Trophoblast cell (in vitro differentiated cells and primary cell): ENCODE measurements around the gene VN1R2.
"Not testable (repeated sequence)": the region's sequence is repeated elsewhere in the genome, so short reads cannot be mapped to it uniquely, and the experiment has no call there.

Experiments used
- DNase-seq, 2 donors: peaks; one replicate each; pipeline ENCODE4 v3.0.0-alpha.2; 2016
- H2AFZ ChIP-seq: 2 replicates; pipeline ENCODE4 v1.6.1; 2013; ENCODE audit warnings: low read length, moderate library complexity, mild to moderate bottlenecking; ENCODE audit not compliant: insufficient read depth, poor library complexity
- H2AK5ac ChIP-seq: 2 replicates; pipeline ENCODE4 v1.6.1; 2013; ENCODE audit warnings: mild to moderate bottlenecking, low read length
- H2BK120ac ChIP-seq: 2 replicates; pipeline ENCODE4 v1.6.1; 2013; ENCODE audit warnings: low read length, mild to moderate bottlenecking, moderate library complexity; ENCODE audit not compliant: insufficient read depth, poor library complexity
- H2BK12ac ChIP-seq: 2 replicates; pipeline ENCODE4 v1.6.1; 2013; ENCODE audit warnings: mild to moderate bottlenecking, low read length, moderate library complexity
- H2BK5ac ChIP-seq: 2 replicates; pipeline ENCODE4 v1.6.1; 2013; ENCODE audit warnings: low read length, low read depth, moderate library complexity, mild to moderate bottlenecking; ENCODE audit not compliant: poor library complexity
- H3K14ac ChIP-seq: 2 replicates; pipeline ENCODE4 v1.6.1; 2013; ENCODE audit warnings: mild to moderate bottlenecking, low read length
- H3K18ac ChIP-seq: 2 replicates; pipeline ENCODE4 v1.6.1; 2013; ENCODE audit warnings: mild to moderate bottlenecking, low read length
- H3K23ac ChIP-seq: 2 replicates; pipeline ENCODE4 v1.6.1; 2013; ENCODE audit warnings: low read length
- H3K27ac ChIP-seq: 2 replicates; pipeline ENCODE4 v1.5.1; 2013; ENCODE audit warnings: low read depth, mild to moderate bottlenecking, inconsistent platforms, low read length, moderate library complexity
- H3K27me3 ChIP-seq: 2 replicates; pipeline ENCODE4 v1.6.1; 2013; ENCODE audit warnings: inconsistent platforms, mild to moderate bottlenecking, low read length, moderate library complexity; ENCODE audit not compliant: insufficient read depth
- H3K36me3 ChIP-seq, 2 experiments: 1 replicate in 1 of 2; 2 replicates in 1 of 2; pipeline ENCODE4 v1.6.1; 2013; ENCODE audit warnings: low read length in 2 of 2, mild to moderate bottlenecking in 2 of 2, moderate library complexity in 1 of 2; ENCODE audit not compliant: insufficient read depth in 2 of 2, control insufficient read depth in 1 of 2
- H3K4ac ChIP-seq: 2 replicates; pipeline ENCODE4 v1.6.1; 2013; ENCODE audit warnings: low read depth, mild to moderate bottlenecking, low read length, moderate library complexity
- H3K4me1 ChIP-seq, 2 experiments: 1 replicate in 1 of 2; 2 replicates in 1 of 2; pipeline ENCODE4 v1.6.1; 2013; ENCODE audit warnings: low read length in 2 of 2, mild to moderate bottlenecking in 2 of 2, moderate library complexity in 1 of 2; ENCODE audit not compliant: insufficient read depth in 2 of 2, control insufficient read depth in 1 of 2
- H3K4me2 ChIP-seq: 2 replicates; pipeline ENCODE4 v1.6.1; 2013; ENCODE audit warnings: inconsistent platforms, mild to moderate bottlenecking, low read length, moderate library complexity
- H3K4me3 ChIP-seq: 2 replicates; pipeline ENCODE4 v1.5.1; 2013; ENCODE audit warnings: mild to moderate bottlenecking, low read depth, low read length, inconsistent platforms
- H3K79me1 ChIP-seq: one replicate; pipeline ENCODE4 v1.6.1; 2013; ENCODE audit warnings: low read length
- H3K79me2 ChIP-seq: 2 replicates; pipeline ENCODE4 v1.6.1; 2013; ENCODE audit warnings: low read length, mild to moderate bottlenecking; ENCODE audit not compliant: control insufficient read depth, insufficient read depth, poor library complexity
- H3K9ac ChIP-seq: 2 replicates; pipeline ENCODE4 v1.6.1; 2013; ENCODE audit warnings: mild to moderate bottlenecking, low read length
- H3K9me3 ChIP-seq: 2 replicates; pipeline ENCODE4 v1.6.1; 2013; ENCODE audit warnings: low read depth, mild to moderate bottlenecking, control low read depth, inconsistent platforms, low read length; ENCODE audit not compliant: insufficient read depth
- H4K12ac ChIP-seq: 2 replicates; pipeline ENCODE4 v1.6.1; 2013; ENCODE audit warnings: low read depth, mild to moderate bottlenecking, low read length, moderate library complexity
- H4K8ac ChIP-seq: 2 replicates; pipeline ENCODE4 v1.6.1; 2013; ENCODE audit warnings: low read depth, mild to moderate bottlenecking, low read length, moderate library complexity
- H4K91ac ChIP-seq: one replicate; pipeline ENCODE4 v1.6.1; 2013; ENCODE audit warnings: low read depth, mild to moderate bottlenecking, low read length, moderate library complexity
- WGBS: extraction: QIAGEN DNeasy Blood & Tissue Kit; methylation state at CpG from one replicate; pipeline ENCODE4 v1.1.7; 2013; ENCODE audit warnings: missing lambda C conversion rate; ENCODE audit not compliant: insufficient read length, insufficient coverage; ENCODE audit errors: extremely low coverage; 5-methylcytosine and 5-hydroxymethylcytosine counted together

VN1R2 gene

GRCh38 chr19:53281947-53282346 is 23.9 kb downstream of the VN1R2 start:
- not testable (repeated sequence) for H4K8ac ChIP-seq, H2AFZ ChIP-seq
- WGBS: no CpG with 5 or more reads among the region's 8 CpGs

GRCh38 chr19:53285087-53285486 is 27.0 kb downstream of the VN1R2 start:
- H3K4me1 ChIP-seq: no peaks in the 10 kb centered on the region
- H4K91ac ChIP-seq: no peak overlapping the region
- H2BK5ac ChIP-seq: no peak overlapping the region
- H3K79me2 ChIP-seq: no peaks in the 10 kb centered on the region
- no peak overlapping the region for H2AFZ ChIP-seq
- WGBS: no CpG with 5 or more reads among the region's 4 CpGs
- H3K27ac ChIP-seq: no peak overlapping the region
- H3K4ac ChIP-seq: no peak overlapping the region
- no peak overlapping the region for H3K23ac ChIP-seq
- H2BK12ac ChIP-seq: no peak overlapping the region
- DNase-seq: no peak
- H3K27me3 ChIP-seq: no peaks in the 10 kb centered on the region
- no peaks in the 10 kb centered on the region for H3K79me1 ChIP-seq
- H4K12ac ChIP-seq: no peak overlapping the region
- no peak overlapping the region for H3K9ac ChIP-seq
- no peak overlapping the region for H4K8ac ChIP-seq
- H2BK120ac ChIP-seq: no peak overlapping the region
- no peak overlapping the region for H3K4me2 ChIP-seq
- H3K9me3 ChIP-seq: peaks cover 4% of the 10 kb centered on the region
- H2AK5ac ChIP-seq: no peak overlapping the region
- no peak overlapping the region for H3K14ac ChIP-seq
- H3K18ac ChIP-seq: no peak overlapping the region
- H3K4me3 ChIP-seq: no peak overlapping the region
- H3K36me3 ChIP-seq: no peaks in the 10 kb centered on the region

More at GRCh38 chr19:53281947-53282346, 23.9 kb downstream of the VN1R2 start:
- H2AK5ac ChIP-seq, DNase-seq, H4K12ac ChIP-seq, H3K36me3 ChIP-seq, H3K18ac ChIP-seq, H3K27ac ChIP-seq, H2BK120ac ChIP-seq, H3K4ac ChIP-seq, H3K9me3 ChIP-seq, H3K4me1 ChIP-seq, H3K79me1 ChIP-seq, H4K91ac ChIP-seq, H3K14ac ChIP-seq, H3K4me2 ChIP-seq, H3K9ac ChIP-seq, H2BK5ac ChIP-seq, H3K27me3 ChIP-seq, H3K23ac ChIP-seq, H3K4me3 ChIP-seq, H2BK12ac ChIP-seq, H3K79me2 ChIP-seq: not testable (repeated sequence)

- Histone ChIP-seq H3K79me2 (no peaks in the 10 kb centered on the region), H3K4me1 (no peaks in the 10 kb centered on the region), H2AFZ (no peak overlapping the region), H4K12ac (no peak overlapping the region), H3K9ac (no peak overlapping the region), H4K8ac (no peak overlapping the region), H2AK5ac (no peak overlapping the region), H3K14ac (no peak overlapping the region), H3K79me1 (no peaks in the 10 kb centered on the region), H3K18ac (no peak overlapping the region), H3K4me3 (no peak overlapping the region), H3K4ac (no peak overlapping the region), H3K4me2 (no peak overlapping the region), H4K91ac (no peak overlapping the region), H3K27ac (no peak overlapping the region), H3K23ac (no peak overlapping the region), H3K27me3 (peaks cover 3% of the 10 kb centered on the region), H3K36me3 (no peaks in the 10 kb centered on the region), H2BK5ac (no peak overlapping the region), H2BK12ac (no peak overlapping the region), H2BK120ac (no peak overlapping the region), H3K9me3 (peaks cover 19% of the 10 kb centered on the region)
- DNase-seq: no peak
- no CpG with 5 or more reads among the region's 47 CpGs for WGBS
Observed at GRCh38 chr19:53290758-53291549, 32.9 kb downstream of the VN1R2 start.

- Histone ChIP-seq H4K91ac (no peak overlapping the region), H4K8ac (no peak overlapping the region), H2BK5ac (no peak overlapping the region), H2BK120ac (no peak overlapping the region), H3K4me3 (no peak overlapping the region), H2AK5ac (no peak overlapping the region), H3K4ac (no peak overlapping the region), H3K18ac (no peak overlapping the region), H2AFZ (no peak overlapping the region), H2BK12ac (no peak overlapping the region), H3K14ac (no peak overlapping the region), H3K27ac (no peak overlapping the region), H3K23ac (no peak overlapping the region), H3K79me1 (no peaks in the 10 kb centered on the region), H3K9ac (no peak overlapping the region), H4K12ac (no peak overlapping the region), H3K27me3 (peaks cover 3% of the 10 kb centered on the region), H3K79me2 (no peaks in the 10 kb centered on the region), H3K9me3 (peaks cover 31% of the 10 kb centered on the region), H3K36me3 (no peaks in the 10 kb centered on the region), H3K4me2 (no peak overlapping the region), H3K4me1 (no peaks in the 10 kb centered on the region)
- no peak for DNase-seq
- no CpG with 5 or more reads among the region's 7 CpGs for WGBS
Observed at GRCh38 chr19:53294786-53295441, 36.8 kb downstream of the VN1R2 start.
